ENCODE data around the gene RIPK1.

GRCh38 chr6:3019749-3020320 is 48.5 kb upstream of the RIPK1 start:
- TF ChIP-seq EZH2 (IDR thresholded peaks at IDR 0.05; ENCODE audit: insufficient read depth, poor library complexity, severe bottlenecking) (no peak), EZH2phosphoT487 (IDR thresholded peaks at IDR 0.05; ENCODE audit: insufficient read depth, low read depth) (no peak)

Measured in GM23248 (cell line).